Astrocyte (in vitro differentiated cells and primary cell): ENCODE measurements around the gene IGF1.

Source experiments
- CTCF ChIP-seq: IDR thresholded peaks from 2 replicates; pipeline ENCODE4 v1.5.1; 2011; ENCODE audit warnings: low read depth, mild to moderate bottlenecking, inconsistent platforms, low read length, moderate library complexity; ENCODE audit not compliant: insufficient read depth
- EZH2 ChIP-seq: IDR thresholded peaks from 2 replicates; pipeline ENCODE4 v1.6.1; 2012; ENCODE audit warnings: mild to moderate bottlenecking, low read length, inconsistent platforms; ENCODE audit not compliant: insufficient read depth

GRCh38 chr12:102497743-102498142 lies 17.4 kb upstream of the IGF1 start:
- TF ChIP-seq CTCF, result no peak
- TF ChIP-seq EZH2, result no peak
